Measurements from ENCODE around the gene DERL3.

Gene DERL3

GRCh38 chr22:23847310-23847920, 8.6 kb upstream of the DERL3 start:
- no peak for DNase-seq (ENCODE audit: low read depth in 2 of 2)

- DNase-seq (ENCODE audit: low read depth in 2 of 2), result no peak
Observed at GRCh38 chr22:23846081-23846469, 7.3 kb upstream of the DERL3 start.

- DNase-seq (ENCODE audit: low read depth in 2 of 2), result no peak
Observed at GRCh38 chr22:23845265-23846080, 6.7 kb upstream of the DERL3 start.

GRCh38 chr22:23844739-23845202, 6.0 kb upstream of the DERL3 start:
- no peak for DNase-seq (ENCODE audit: low read depth in 2 of 2)

GRCh38 chr22:23842599-23842998, 3.8 kb upstream of the DERL3 start:
- no peak for DNase-seq (ENCODE audit: low read depth in 2 of 2)

- no peak for DNase-seq (ENCODE audit: low read depth in 2 of 2)
Observed at GRCh38 chr22:23841736-23842445, 3.1 kb upstream of the DERL3 start.

GRCh38 chr22:23841292-23841691, 2.5 kb upstream of the DERL3 start:
- no peak for DNase-seq (ENCODE audit: low read depth in 2 of 2)

GRCh38 chr22:23840026-23840425, 1.2 kb upstream of the DERL3 start:
- DNase-seq (ENCODE audit: low read depth in 2 of 2), result no peak

GRCh38 chr22:23837911-23838680, 710 bp downstream of the DERL3 start:
- no peak for DNase-seq (ENCODE audit: low read depth in 2 of 2)

- DNase-seq (ENCODE audit: low read depth in 2 of 2), result no peak
Observed at GRCh38 chr22:23837496-23837859, 1.3 kb downstream of the DERL3 start.

- DNase-seq (ENCODE audit: low read depth in 2 of 2), result no peak
Observed at GRCh38 chr22:23836692-23837495, 1.9 kb downstream of the DERL3 start.

- no peak for DNase-seq (ENCODE audit: low read depth in 2 of 2)
Observed at GRCh38 chr22:23836281-23836680, 2.5 kb downstream of the DERL3 start.

GRCh38 chr22:23835484-23836144, 3.2 kb downstream of the DERL3 start:
- no peak for DNase-seq (ENCODE audit: low read depth in 2 of 2)

- no peak for DNase-seq (ENCODE audit: low read depth in 2 of 2)
Observed at GRCh38 chr22:23834793-23835483, 3.9 kb downstream of the DERL3 start.

- DNase-seq (ENCODE audit: low read depth in 2 of 2), result no peak
Observed at GRCh38 chr22:23834406-23834792, 4.4 kb downstream of the DERL3 start.

- DNase-seq (ENCODE audit: low read depth in 2 of 2), result no peak
Observed at GRCh38 chr22:23833911-23834317, 4.9 kb downstream of the DERL3 start.

- no peak for DNase-seq (ENCODE audit: low read depth in 2 of 2)
Observed at GRCh38 chr22:23833017-23833751, 5.6 kb downstream of the DERL3 start.

GRCh38 chr22:23832226-23833016, 6.4 kb downstream of the DERL3 start:
- no peak for DNase-seq (ENCODE audit: low read depth in 2 of 2)

- DNase-seq (ENCODE audit: low read depth in 2 of 2), result no peak
Observed at GRCh38 chr22:23831781-23832180, 7.0 kb downstream of the DERL3 start.
